Thyroid gland (tissue), 4 donors: ENCODE data around the gene AMZ1. TPM values are rescaled to one million over a fixed set of nuclear protein-coding genes. Genes with fewer than 3 reads are reported as not detected.

ENCODE experiments used
- DNase-seq, 2 donors: peaks; one replicate each; pipeline ENCODE4 v3.0.0-alpha.2; 2019
- H3K27ac ChIP-seq, 3 donors: fragments of 200-600 bp; sonication (generic); 1 replicate in 2 of 3; 2 replicates in 1 of 3; pipeline ENCODE4 v1.5.1; 2016 to 2019; ENCODE audit warnings: mild to moderate bottlenecking in 1 of 3, moderate library complexity in 1 of 3
- H3K27me3 ChIP-seq: fragments of 200-600 bp; sonication (generic); one replicate; pipeline ENCODE4 v1.5.1; 2019
- H3K36me3 ChIP-seq, 2 donors: fragments of 200-600 bp; sonication (generic); one replicate each; pipeline ENCODE4 v1.5.1; 2016 to 2019
- H3K4me1 ChIP-seq, 2 donors: fragments of 200-600 bp; sonication (generic); one replicate each; pipeline ENCODE4 v1.5.1; 2017 to 2019
- H3K4me3 ChIP-seq, 3 donors: fragments of 200-600 bp; sonication (generic); replicated peaks in 1 of 3; 1 replicate in 2 of 3; 2 replicates in 1 of 3; pipeline ENCODE4 v1.5.1; 2016; ENCODE audit warnings: mild to moderate bottlenecking in 1 of 3
- H3K9me3 ChIP-seq: fragments of 200-600 bp; sonication (generic); one replicate; pipeline ENCODE4 v1.5.1; 2017
- POLR2A ChIP-seq, 2 donors: fragments of 450-650 bp; IDR thresholded peaks; one replicate each; pipeline ENCODE4 v1.6.1; 2017; ENCODE audit warnings: antibody characterized with exemption in 2 of 2, mild to moderate bottlenecking in 2 of 2, moderate library complexity in 1 of 2
- WGBS, 2 donors: methylation state at CpG; one replicate each; pipeline ENCODE4 v1.1.5; 2017; 5-methylcytosine and 5-hydroxymethylcytosine counted together
- intact Hi-C: fragments of 100-400 bp; cut with DNase I; formaldehyde crosslinking; loops from one replicate; pipeline ENCODE4 v1.15.1; 2023
- total RNA-seq, 4 donors: library from RNA; depleted of rRNA; stranded (reverse); fragments of >200 nt; gene quantifications; one replicate each; pipeline ENCODE4 v1.2.3, GENCODE V29; 2016
- TF ChIP-seq, protein P1 (sequence below), 6 experiments: fragments of 200-600 bp in 3 of 6; fragments of 450-650 bp in 3 of 6; sonication (generic) in 3 of 6; IDR thresholded peaks; one replicate each; pipeline ENCODE4 v1.5.1; 2016 to 2019; ENCODE audit warnings: antibody characterized with exemption in 6 of 6, mild to moderate bottlenecking in 2 of 6, inconsistent platforms in 1 of 6, moderate library complexity in 1 of 6

The AMZ1 gene
- total RNA-seq, 4 donors from 2014 or later = 0.29 to 1.2 TPM; not detected in 2

DNA sequence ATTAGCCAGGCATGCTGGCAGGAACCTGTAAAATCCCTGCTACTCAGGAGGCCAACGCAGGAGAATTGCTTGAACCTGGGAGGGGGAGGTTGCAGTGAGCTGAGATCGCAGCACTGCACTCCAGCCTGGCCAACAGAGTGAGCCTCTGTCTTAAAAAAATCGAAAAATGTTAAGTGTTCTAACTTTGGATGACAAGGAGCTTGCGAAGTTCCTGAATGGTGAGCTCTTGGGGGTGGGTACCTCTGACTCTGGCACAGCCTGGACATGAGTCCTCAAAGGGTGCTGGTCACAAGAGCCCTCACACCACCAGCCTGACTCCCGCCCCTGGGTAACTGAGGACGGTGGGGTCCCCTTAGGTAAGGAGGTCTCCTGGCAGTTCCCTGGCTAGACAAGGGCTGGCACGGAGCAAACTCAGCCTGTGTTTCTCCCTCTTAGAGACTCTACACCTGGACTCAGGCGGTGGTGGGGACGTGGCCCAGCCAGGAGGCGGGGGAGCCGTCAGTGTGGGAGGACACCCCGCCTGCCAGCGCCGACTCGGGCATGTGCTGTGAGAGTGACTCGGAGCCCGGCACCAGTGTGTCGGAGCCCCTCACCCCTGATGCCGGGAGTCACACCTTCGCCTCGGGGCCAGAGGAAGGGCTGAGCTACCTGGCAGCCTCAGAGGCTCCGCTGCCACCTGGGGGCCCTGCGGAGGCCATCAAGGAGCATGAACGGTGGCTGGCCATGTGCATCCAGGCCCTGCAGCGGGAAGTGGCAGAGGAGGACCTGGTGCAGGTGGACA is 24.1 kb downstream of the AMZ1 start:
- Histone ChIP-seq H3K36me3 (no peaks in the 10 kb centered on the region), H3K27me3 (no peaks in the 10 kb centered on the region), H3K27ac (peak overlapping the region in 2 of 3 donors; percentile 13 to 83), H3K4me1 (peaks cover 0 to 7% of the 10 kb centered on the region in 2 donors), H3K9me3 (no peaks in the 10 kb centered on the region), H3K4me3 (no peak overlapping the region)
- DNase-seq = peak; percentile 85 to 86
- TF ChIP-seq, protein P1, sequence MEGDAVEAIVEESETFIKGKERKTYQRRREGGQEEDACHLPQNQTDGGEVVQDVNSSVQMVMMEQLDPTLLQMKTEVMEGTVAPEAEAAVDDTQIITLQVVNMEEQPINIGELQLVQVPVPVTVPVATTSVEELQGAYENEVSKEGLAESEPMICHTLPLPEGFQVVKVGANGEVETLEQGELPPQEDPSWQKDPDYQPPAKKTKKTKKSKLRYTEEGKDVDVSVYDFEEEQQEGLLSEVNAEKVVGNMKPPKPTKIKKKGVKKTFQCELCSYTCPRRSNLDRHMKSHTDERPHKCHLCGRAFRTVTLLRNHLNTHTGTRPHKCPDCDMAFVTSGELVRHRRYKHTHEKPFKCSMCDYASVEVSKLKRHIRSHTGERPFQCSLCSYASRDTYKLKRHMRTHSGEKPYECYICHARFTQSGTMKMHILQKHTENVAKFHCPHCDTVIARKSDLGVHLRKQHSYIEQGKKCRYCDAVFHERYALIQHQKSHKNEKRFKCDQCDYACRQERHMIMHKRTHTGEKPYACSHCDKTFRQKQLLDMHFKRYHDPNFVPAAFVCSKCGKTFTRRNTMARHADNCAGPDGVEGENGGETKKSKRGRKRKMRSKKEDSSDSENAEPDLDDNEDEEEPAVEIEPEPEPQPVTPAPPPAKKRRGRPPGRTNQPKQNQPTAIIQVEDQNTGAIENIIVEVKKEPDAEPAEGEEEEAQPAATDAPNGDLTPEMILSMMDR (IDR thresholded peaks at IDR 0.05) = no peak
- peak in 1 of 2 donors; percentile 45 for TF ChIP-seq POLR2A (IDR thresholded peaks at IDR 0.05)
- intact Hi-C loops = no loop called here
- WGBS, 2 donors = 41 to 55% methylated on average over 7 to 9 of the region's 25 CpGs

DNA sequence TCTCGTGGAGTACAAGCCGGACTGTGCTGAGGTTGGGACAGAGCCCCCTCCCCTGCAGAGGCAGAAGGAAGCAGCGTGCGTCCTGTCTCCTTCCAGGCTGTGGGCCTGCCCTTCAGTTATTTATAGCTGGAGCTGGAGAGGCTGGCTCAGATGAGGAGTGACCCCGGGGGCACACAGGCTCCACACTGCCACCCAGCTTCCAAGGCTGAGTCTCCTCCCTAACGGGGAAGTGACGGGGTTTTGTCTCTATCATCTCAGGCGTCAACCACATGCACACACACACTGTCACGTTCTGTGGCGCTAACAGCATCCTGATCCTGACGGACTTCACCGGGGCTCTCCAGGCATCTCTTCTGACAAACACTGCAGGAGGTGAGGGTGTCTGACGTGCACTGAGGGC is 25.4 kb downstream of the AMZ1 start:
- WGBS, 2 donors = 69 to 71% methylated on average over 5 to 13 of the region's 13 CpGs
- intact Hi-C loops = no loop called here
- Histone ChIP-seq H3K36me3 (no peaks in the 10 kb centered on the region), H3K9me3 (no peaks in the 10 kb centered on the region), H3K4me3 (no peak overlapping the region), H3K27ac (no peak overlapping the region), H3K4me1 (peaks cover 0 to 7% of the 10 kb centered on the region in 2 donors), H3K27me3 (no peaks in the 10 kb centered on the region)
- no peak for TF ChIP-seq POLR2A (IDR thresholded peaks at IDR 0.05)
- TF ChIP-seq, protein P1 (IDR thresholded peaks at IDR 0.05) = no peak
- no peak for DNase-seq

DNA sequence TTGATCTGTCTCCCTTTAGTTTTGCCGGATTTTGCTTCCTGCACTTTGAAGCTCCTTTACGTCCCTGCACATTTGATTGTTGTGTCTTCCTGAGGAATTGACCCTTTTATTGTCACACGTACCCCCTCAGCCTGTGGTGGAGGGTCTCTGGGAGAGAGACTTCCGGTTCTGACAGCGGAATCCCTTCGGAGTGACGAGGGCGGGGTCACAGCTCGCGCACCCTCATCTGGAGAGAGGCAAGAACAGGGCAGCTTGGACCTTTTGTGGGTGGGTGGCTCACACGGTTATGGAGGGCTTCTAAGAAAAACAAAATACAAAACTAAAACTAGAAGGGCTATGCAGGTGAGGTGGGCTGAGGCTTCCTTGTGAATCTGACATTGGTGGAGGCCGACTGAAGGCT is 26.0 kb downstream of the AMZ1 start:
- no peak overlapping the region for H3K4me3 ChIP-seq
- no peak for DNase-seq
- intact Hi-C loops = no loop called here
- H3K27ac ChIP-seq = no peak overlapping the region
- H3K36me3 ChIP-seq = no peaks in the 10 kb centered on the region
- no peaks in the 10 kb centered on the region for H3K27me3 ChIP-seq
- no peaks in the 10 kb centered on the region for H3K9me3 ChIP-seq
- TF ChIP-seq, protein P1 (IDR thresholded peaks at IDR 0.05) = no peak
- TF ChIP-seq POLR2A (IDR thresholded peaks at IDR 0.05) = no peak
- H3K4me1 ChIP-seq = peaks cover 0 to 7% of the 10 kb centered on the region in 2 donors
- WGBS, 2 donors = 86 to 96% methylated on average over 12 of the region's 12 CpGs

DNA sequence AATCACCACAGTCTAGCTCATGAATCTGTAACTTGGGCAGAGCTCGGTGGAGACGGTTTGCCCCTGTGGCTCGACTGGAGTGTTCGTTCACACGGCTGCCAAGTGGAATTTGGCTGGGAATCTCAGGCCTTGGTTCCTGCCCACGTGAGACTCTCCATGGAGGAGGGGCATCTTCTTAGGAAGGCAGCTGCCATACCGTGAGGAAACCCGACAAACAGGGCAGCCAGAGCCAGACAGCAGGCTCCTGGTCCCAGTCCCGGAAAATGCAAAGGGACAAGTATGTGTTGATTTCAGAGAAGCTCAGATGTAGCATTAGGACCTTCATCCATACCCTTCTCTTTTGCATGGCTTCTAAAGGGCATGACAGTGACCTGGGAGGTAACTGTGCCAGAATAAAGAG is 26.6 kb downstream of the AMZ1 start:
- intact Hi-C loops = no loop called here
- H3K36me3 ChIP-seq = no peaks in the 10 kb centered on the region
- TF ChIP-seq POLR2A (IDR thresholded peaks at IDR 0.05) = no peak
- TF ChIP-seq, protein P1 (IDR thresholded peaks at IDR 0.05) = no peak

More for the DNA sequence above, 26.6 kb downstream of the AMZ1 start:
- Histone ChIP-seq H3K27ac (no peak overlapping the region), H3K4me3 (no peak overlapping the region), H3K9me3 (no peaks in the 10 kb centered on the region), H3K27me3 (no peaks in the 10 kb centered on the region), H3K4me1 (peaks cover 0 to 7% of the 10 kb centered on the region in 2 donors)
- DNase-seq = no peak
- WGBS, 2 donors = 85 to 94% methylated on average over 8 to 9 of the region's 9 CpGs
